Lower leg skin (tissue), 3 donors: ENCODE measurements around the gene LHX1.

Source experiments
- POLR2A ChIP-seq, 2 donors: fragments of 450-650 bp; IDR thresholded peaks; one replicate each; pipeline ENCODE4 v1.6.1; 2016 to 2017; ENCODE audit warnings: antibody characterized with exemption in 2 of 2, mild to moderate bottlenecking in 1 of 2, moderate library complexity in 1 of 2
- TF ChIP-seq, protein P1 (sequence below), 3 donors: fragments of 450-650 bp; IDR thresholded peaks; one replicate each; pipeline ENCODE4 v1.5.1; 2016; ENCODE audit warnings: antibody characterized with exemption in 3 of 3, mild to moderate bottlenecking in 3 of 3, moderate library complexity in 2 of 3

DNA sequence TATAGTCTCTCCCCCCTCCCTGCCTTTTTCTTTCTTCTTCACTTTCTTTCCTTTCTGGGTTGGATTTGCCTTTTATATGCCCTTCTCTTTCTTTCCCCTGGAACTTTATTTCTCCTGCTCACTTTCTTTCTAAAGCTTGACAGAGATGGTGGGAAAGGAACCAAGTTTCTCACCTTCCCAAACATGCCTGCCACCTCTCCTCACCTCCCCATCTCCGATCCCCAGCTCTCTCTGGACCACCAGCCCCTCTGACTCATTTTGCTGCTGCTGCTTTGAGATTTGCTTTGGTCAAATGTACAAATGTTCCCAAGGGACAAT is 6.7 kb upstream of the LHX1 start:
- TF ChIP-seq POLR2A (IDR thresholded peaks at IDR 0.05): no peak
- TF ChIP-seq, protein P1, sequence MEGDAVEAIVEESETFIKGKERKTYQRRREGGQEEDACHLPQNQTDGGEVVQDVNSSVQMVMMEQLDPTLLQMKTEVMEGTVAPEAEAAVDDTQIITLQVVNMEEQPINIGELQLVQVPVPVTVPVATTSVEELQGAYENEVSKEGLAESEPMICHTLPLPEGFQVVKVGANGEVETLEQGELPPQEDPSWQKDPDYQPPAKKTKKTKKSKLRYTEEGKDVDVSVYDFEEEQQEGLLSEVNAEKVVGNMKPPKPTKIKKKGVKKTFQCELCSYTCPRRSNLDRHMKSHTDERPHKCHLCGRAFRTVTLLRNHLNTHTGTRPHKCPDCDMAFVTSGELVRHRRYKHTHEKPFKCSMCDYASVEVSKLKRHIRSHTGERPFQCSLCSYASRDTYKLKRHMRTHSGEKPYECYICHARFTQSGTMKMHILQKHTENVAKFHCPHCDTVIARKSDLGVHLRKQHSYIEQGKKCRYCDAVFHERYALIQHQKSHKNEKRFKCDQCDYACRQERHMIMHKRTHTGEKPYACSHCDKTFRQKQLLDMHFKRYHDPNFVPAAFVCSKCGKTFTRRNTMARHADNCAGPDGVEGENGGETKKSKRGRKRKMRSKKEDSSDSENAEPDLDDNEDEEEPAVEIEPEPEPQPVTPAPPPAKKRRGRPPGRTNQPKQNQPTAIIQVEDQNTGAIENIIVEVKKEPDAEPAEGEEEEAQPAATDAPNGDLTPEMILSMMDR (IDR thresholded peaks at IDR 0.05): no peak
